Fibroblast of lung (primary cell): ENCODE results near the gene OAS3.

Experiments
- EZH2 ChIP-seq: IDR thresholded peaks from 2 replicates; pipeline ENCODE4 v1.5.1; 2012; ENCODE audit warnings: low read length, control low read depth, mild to moderate bottlenecking; ENCODE audit errors: missing control alignments
- TF ChIP-seq, protein P1 (sequence below), 2 donors: IDR thresholded peaks in 1 of 2; conservative IDR thresholded peaks in 1 of 2; 1 replicate in 1 of 2; 2 replicates in 1 of 2; pipeline ENCODE4 v1.5.1; 2011 to 2012; ENCODE audit warnings: low read length in 2 of 2, control low read depth in 1 of 2, inconsistent platforms in 1 of 2, low read depth in 1 of 2, mild to moderate bottlenecking in 1 of 2

DNA sequence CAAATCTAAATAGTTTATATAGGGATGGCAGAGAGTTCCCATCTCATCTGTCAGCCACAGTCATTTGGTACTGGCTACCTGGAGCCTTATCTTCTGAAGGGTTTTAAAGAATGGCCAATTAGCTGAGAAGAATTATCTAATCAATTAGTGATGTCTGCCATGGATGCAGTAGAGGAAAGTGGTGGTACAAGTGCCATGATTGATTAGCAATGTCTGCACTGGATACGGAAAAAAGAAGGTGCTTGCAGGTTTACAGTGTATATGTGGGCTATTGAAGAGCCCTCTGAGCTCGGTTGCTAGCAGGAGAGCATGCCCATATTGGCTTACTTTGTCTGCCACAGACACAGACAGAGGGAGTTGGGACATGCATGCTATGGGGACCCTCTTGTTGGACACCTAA lies 32.1 kb downstream of the OAS3 start:
- TF ChIP-seq, protein P1, sequence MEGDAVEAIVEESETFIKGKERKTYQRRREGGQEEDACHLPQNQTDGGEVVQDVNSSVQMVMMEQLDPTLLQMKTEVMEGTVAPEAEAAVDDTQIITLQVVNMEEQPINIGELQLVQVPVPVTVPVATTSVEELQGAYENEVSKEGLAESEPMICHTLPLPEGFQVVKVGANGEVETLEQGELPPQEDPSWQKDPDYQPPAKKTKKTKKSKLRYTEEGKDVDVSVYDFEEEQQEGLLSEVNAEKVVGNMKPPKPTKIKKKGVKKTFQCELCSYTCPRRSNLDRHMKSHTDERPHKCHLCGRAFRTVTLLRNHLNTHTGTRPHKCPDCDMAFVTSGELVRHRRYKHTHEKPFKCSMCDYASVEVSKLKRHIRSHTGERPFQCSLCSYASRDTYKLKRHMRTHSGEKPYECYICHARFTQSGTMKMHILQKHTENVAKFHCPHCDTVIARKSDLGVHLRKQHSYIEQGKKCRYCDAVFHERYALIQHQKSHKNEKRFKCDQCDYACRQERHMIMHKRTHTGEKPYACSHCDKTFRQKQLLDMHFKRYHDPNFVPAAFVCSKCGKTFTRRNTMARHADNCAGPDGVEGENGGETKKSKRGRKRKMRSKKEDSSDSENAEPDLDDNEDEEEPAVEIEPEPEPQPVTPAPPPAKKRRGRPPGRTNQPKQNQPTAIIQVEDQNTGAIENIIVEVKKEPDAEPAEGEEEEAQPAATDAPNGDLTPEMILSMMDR (conservative IDR thresholded peaks at IDR 0.05 in 1 of 2, IDR thresholded peaks at IDR 0.05 in 1 of 2; ENCODE audit: low read depth in 1 of 2, low read length in 2 of 2) = no peak
- no peak for TF ChIP-seq EZH2
